Tibial nerve (tissue), 4 donors: ENCODE measurements around the gene FRMD4A. TPM values are rescaled to one million over a fixed set of nuclear protein-coding genes. Genes with fewer than 3 reads are reported as not detected.

Source experiments
- DNase-seq, 2 donors: peaks; one replicate each; pipeline ENCODE4 v3.0.0-alpha.2; 2019; ENCODE audit warnings: low spot score in 2 of 2
- H3K27ac ChIP-seq, 4 donors: fragments of 200-600 bp; sonication (generic) in 3 of 4; one replicate each; pipeline ENCODE4 v1.5.1; 2017 to 2019; ENCODE audit warnings: mild to moderate bottlenecking in 1 of 4
- H3K27me3 ChIP-seq, 2 donors: fragments of 200-600 bp; sonication (generic) in 1 of 2; one replicate each; pipeline versions ENCODE4 v1.5.1 to v1.6.0; 2017 to 2019
- H3K36me3 ChIP-seq, 3 donors: fragments of 200-600 bp; sonication (generic); one replicate each; pipeline ENCODE4 v1.5.1; 2018 to 2019
- H3K4me1 ChIP-seq, 4 donors: fragments of 200-600 bp; sonication (generic) in 3 of 4; one replicate each; pipeline ENCODE4 v1.5.1; 2017 to 2019
- H3K4me3 ChIP-seq, 4 donors: fragments of 200-600 bp; sonication (generic) in 3 of 4; one replicate each; pipeline ENCODE4 v1.5.1; 2017 to 2019; ENCODE audit warnings: mild to moderate bottlenecking in 1 of 4, moderate library complexity in 1 of 4
- H3K9me3 ChIP-seq, 4 donors: fragments of 200-600 bp; sonication (generic) in 3 of 4; one replicate each; pipeline ENCODE4 v1.5.1; 2017 to 2019
- EP300 ChIP-seq, 2 donors: sonication (generic); formaldehyde crosslinking; IDR thresholded peaks; one replicate each; pipeline ENCODE4 v1.6.1; 2017; ENCODE audit warnings: antibody characterized with exemption in 2 of 2, mild to moderate bottlenecking in 1 of 2
- POLR2A ChIP-seq, 2 donors: fragments of 450-650 bp; IDR thresholded peaks; one replicate each; pipeline ENCODE4 v1.6.1; 2017; ENCODE audit warnings: antibody characterized with exemption in 2 of 2, mild to moderate bottlenecking in 2 of 2, moderate library complexity in 2 of 2
- WGBS, 2 donors: methylation state at CpG; one replicate each; pipeline ENCODE4 v1.1.5; 2018; 5-methylcytosine and 5-hydroxymethylcytosine counted together
- total RNA-seq, 4 donors: library from RNA; depleted of rRNA; stranded (reverse); fragments of >200 nt; gene quantifications; one replicate each; pipeline ENCODE4 v1.1.0, GENCODE V29; 2016
- TF ChIP-seq, protein P1 (sequence below), 5 experiments: fragments of 200-600 bp in 3 of 5; fragments of 450-650 bp in 2 of 5; sonication (generic) in 3 of 5; IDR thresholded peaks; one replicate each; pipeline ENCODE4 v1.5.1; 2016 to 2019; ENCODE audit warnings: antibody characterized with exemption in 5 of 5, mild to moderate bottlenecking in 3 of 5, moderate library complexity in 2 of 5

Gene FRMD4A
- total RNA-seq, 4 donors from 2014 or later: 39.8 to 89.7 (median 53.9) TPM

DNA sequence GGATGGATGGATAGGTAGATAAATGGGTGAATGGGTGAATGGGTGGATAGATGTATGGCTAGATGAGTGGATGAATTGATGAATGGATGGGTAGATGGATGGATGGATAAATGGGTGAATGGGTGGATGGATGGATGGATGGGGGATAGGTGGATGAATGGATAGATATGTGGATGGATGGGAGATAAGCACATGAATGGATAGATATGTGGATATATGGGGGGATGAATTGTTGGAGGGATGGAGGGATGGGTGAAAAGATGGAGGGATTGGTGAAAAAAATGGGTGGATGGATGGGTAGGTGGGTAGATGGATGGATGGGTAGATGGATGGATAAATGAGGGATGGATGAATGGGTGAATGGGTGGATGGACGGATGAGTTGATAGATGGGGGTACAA, 196.4 kb downstream of the FRMD4A start:
- no peak for DNase-seq
- H3K36me3 ChIP-seq: no peaks in the 10 kb centered on the region
- no peak overlapping the region for H3K27ac ChIP-seq
- no peak overlapping the region for H3K4me3 ChIP-seq
- TF ChIP-seq EP300 (IDR thresholded peaks at IDR 0.05): no peak
- WGBS, 2 donors: 88 to 95% methylated on average over 1 of the region's 1 CpG
- no peaks in the 10 kb centered on the region for H3K4me1 ChIP-seq
- H3K27me3 ChIP-seq: no peaks in the 10 kb centered on the region
- H3K9me3 ChIP-seq: no peaks in the 10 kb centered on the region

- Histone ChIP-seq H3K27me3 (no peaks in the 10 kb centered on the region), H3K36me3 (no peaks in the 10 kb centered on the region), H3K4me3 (no peak overlapping the region), H3K27ac (no peak overlapping the region), H3K4me1 (no peaks in the 10 kb centered on the region), H3K9me3 (no peaks in the 10 kb centered on the region)
- DNase-seq: no peak
- WGBS, 2 donors: 80 to 86% methylated on average over 14 of the region's 14 CpGs
- TF ChIP-seq, protein P1, sequence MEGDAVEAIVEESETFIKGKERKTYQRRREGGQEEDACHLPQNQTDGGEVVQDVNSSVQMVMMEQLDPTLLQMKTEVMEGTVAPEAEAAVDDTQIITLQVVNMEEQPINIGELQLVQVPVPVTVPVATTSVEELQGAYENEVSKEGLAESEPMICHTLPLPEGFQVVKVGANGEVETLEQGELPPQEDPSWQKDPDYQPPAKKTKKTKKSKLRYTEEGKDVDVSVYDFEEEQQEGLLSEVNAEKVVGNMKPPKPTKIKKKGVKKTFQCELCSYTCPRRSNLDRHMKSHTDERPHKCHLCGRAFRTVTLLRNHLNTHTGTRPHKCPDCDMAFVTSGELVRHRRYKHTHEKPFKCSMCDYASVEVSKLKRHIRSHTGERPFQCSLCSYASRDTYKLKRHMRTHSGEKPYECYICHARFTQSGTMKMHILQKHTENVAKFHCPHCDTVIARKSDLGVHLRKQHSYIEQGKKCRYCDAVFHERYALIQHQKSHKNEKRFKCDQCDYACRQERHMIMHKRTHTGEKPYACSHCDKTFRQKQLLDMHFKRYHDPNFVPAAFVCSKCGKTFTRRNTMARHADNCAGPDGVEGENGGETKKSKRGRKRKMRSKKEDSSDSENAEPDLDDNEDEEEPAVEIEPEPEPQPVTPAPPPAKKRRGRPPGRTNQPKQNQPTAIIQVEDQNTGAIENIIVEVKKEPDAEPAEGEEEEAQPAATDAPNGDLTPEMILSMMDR (IDR thresholded peaks at IDR 0.05): no peak
- TF ChIP-seq POLR2A (IDR thresholded peaks at IDR 0.05) (no peak), EP300 (IDR thresholded peaks at IDR 0.05) (no peak)
These were observed 199.3 kb downstream of the FRMD4A start for GRCh38 chr10:14131261-14131960.

GRCh38 chr10:14129770-14130169, 201.0 kb downstream of the FRMD4A start:
- Histone ChIP-seq H3K4me3 (no peak overlapping the region), H3K27me3 (no peaks in the 10 kb centered on the region), H3K27ac (no peak overlapping the region), H3K9me3 (no peaks in the 10 kb centered on the region), H3K4me1 (no peaks in the 10 kb centered on the region), H3K36me3 (no peaks in the 10 kb centered on the region)
- WGBS, 2 donors: 81 to 96% methylated on average over 4 of the region's 4 CpGs
- no peak for TF ChIP-seq POLR2A (IDR thresholded peaks at IDR 0.05)
- TF ChIP-seq, protein P1 (IDR thresholded peaks at IDR 0.05): no peak
- TF ChIP-seq EP300 (IDR thresholded peaks at IDR 0.05): no peak
- DNase-seq: no peak

GRCh38 chr10:14128519-14128918, 202.2 kb downstream of the FRMD4A start:
- H3K4me1 ChIP-seq: no peaks in the 10 kb centered on the region
- H3K36me3 ChIP-seq: no peaks in the 10 kb centered on the region
- H3K4me3 ChIP-seq: no peak overlapping the region
- H3K27ac ChIP-seq: no peak overlapping the region
- 90 to 95% methylated on average over 8 of the region's 8 CpGs for WGBS, 2 donors
- DNase-seq: no peak
- TF ChIP-seq, protein P1 (IDR thresholded peaks at IDR 0.05): no peak
- TF ChIP-seq POLR2A (IDR thresholded peaks at IDR 0.05) (no peak), EP300 (IDR thresholded peaks at IDR 0.05) (no peak)
- no peaks in the 10 kb centered on the region for H3K9me3 ChIP-seq
- no peaks in the 10 kb centered on the region for H3K27me3 ChIP-seq

GRCh38 chr10:14126697-14127440, 203.9 kb downstream of the FRMD4A start:
- Histone ChIP-seq H3K9me3 (no peaks in the 10 kb centered on the region), H3K4me3 (no peak overlapping the region), H3K27me3 (no peaks in the 10 kb centered on the region), H3K27ac (no peak overlapping the region), H3K4me1 (no peaks in the 10 kb centered on the region), H3K36me3 (no peaks in the 10 kb centered on the region)
- TF ChIP-seq EP300 (IDR thresholded peaks at IDR 0.05): no peak
- TF ChIP-seq, protein P1 (IDR thresholded peaks at IDR 0.05): no peak
- no peak for TF ChIP-seq POLR2A (IDR thresholded peaks at IDR 0.05)
- 80 to 93% methylated on average over 6 of the region's 6 CpGs for WGBS, 2 donors
- DNase-seq: no peak
